ENCODE results near the gene SH3RF3. TPM values are rescaled to one million over a fixed set of nuclear protein-coding genes. Genes with fewer than 3 reads are reported as not detected.

The SH3RF3 gene
- total and polyA plus RNA-seq, 4 donors = 2.9 to 9.7 (median 8.6) TPM

DNA sequence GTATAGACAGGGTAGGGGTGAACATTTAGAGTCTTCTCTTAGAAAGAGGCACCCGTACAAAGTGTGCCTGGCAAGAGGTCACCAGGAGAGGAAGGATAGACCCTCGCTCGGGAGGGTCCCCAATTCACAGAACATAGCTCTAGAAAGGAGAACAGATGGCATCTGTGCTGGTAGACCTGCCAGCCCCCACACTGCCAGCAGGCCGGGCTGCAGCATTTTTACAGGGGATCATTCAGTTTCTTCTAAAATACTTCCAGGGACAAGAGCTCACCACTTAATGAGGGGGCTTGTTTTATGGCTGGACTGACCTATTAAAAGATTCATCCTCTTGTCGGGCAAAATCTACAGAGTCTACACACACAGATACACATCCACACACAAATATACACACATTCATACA is 334.9 kb downstream of the SH3RF3 start:
- TF ChIP-seq, protein P1, sequence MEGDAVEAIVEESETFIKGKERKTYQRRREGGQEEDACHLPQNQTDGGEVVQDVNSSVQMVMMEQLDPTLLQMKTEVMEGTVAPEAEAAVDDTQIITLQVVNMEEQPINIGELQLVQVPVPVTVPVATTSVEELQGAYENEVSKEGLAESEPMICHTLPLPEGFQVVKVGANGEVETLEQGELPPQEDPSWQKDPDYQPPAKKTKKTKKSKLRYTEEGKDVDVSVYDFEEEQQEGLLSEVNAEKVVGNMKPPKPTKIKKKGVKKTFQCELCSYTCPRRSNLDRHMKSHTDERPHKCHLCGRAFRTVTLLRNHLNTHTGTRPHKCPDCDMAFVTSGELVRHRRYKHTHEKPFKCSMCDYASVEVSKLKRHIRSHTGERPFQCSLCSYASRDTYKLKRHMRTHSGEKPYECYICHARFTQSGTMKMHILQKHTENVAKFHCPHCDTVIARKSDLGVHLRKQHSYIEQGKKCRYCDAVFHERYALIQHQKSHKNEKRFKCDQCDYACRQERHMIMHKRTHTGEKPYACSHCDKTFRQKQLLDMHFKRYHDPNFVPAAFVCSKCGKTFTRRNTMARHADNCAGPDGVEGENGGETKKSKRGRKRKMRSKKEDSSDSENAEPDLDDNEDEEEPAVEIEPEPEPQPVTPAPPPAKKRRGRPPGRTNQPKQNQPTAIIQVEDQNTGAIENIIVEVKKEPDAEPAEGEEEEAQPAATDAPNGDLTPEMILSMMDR (IDR thresholded peaks at IDR 0.05; ENCODE audit: control extremely low read depth, extremely low read depth) = no peak
- Histone ChIP-seq H3K4me1 (ENCODE audit: control insufficient read depth in 5 of 5, insufficient read depth in 5 of 5, low read length in 5 of 5) (peaks cover 0 to 6% (median 0%) of the 10 kb centered on the region in 5 donors), H3K27me3 (ENCODE audit: control insufficient read depth in 3 of 3, insufficient read depth in 3 of 3, low read length in 2 of 3) (no peaks in the 10 kb centered on the region), H3K36me3 (ENCODE audit: control insufficient read depth in 4 of 4, insufficient read depth in 4 of 4, low read length in 4 of 4) (peaks cover 0 to 7% (median 0%) of the 10 kb centered on the region in 4 donors), H3K9ac (ENCODE audit: insufficient read depth in 1 of 2, low read length in 2 of 2) (no peak overlapping the region), H3K27ac (ENCODE audit: low read depth in 1 of 2, low read length in 1 of 2) (no peak overlapping the region), H3K9me3 (ENCODE audit: control insufficient read depth in 4 of 4, insufficient read depth in 3 of 4, low read length in 3 of 4) (no peaks in the 10 kb centered on the region), H3K4me3 (no peak overlapping the region)
- WGBS, 2 donors = 94 to 98% methylated on average over 5 of the region's 5 CpGs
- DNase-seq (no peak), ATAC-seq (ENCODE audit: insufficient read depth, low FRiP score) (no peak)

DNA sequence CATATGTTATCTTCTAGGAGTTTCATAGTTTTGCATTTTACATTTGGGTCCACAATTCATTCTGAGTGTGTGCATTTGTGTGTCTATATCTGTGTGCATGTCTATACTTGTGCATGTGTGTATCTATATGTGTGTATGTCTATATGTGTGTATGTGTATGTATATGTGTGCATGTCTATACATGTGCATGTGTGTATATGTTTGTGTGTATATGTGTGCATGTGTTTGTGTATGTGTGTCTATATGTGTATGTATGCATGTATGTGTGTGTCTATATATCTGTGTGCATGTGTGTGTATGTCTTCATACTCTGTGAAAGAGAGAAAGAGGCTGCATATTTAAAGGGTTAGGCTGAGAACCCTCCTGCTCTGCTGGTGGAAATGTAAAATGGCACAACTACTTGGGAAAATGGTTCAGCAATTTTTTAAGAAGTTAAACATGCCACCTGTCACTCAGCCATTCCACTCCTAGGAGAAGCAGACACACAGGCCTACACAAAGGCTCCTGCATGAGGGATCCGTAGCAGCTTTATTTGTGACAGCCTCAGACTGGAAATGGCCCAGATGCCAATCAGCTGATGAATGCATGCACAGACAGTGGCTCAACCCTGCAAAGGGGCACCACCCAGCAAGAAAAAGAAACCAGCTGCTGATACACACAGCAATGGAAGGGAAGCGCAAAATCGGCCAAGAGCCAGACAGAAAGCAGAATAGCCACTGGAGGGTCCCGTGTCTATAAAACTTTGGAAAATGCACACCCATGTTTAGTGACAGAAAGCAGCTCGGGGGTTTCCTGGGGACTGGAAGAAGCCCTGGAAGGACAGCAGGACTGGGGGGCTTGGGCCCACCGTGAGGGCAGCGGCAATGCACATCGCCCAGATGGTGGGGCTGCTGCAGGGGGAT is 337.9 kb downstream of the SH3RF3 start:
- Histone ChIP-seq H3K27me3 (ENCODE audit: control insufficient read depth in 3 of 3, insufficient read depth in 3 of 3, low read length in 2 of 3) (no peaks in the 10 kb centered on the region), H3K9me3 (ENCODE audit: control insufficient read depth in 4 of 4, insufficient read depth in 3 of 4, low read length in 3 of 4) (no peaks in the 10 kb centered on the region), H3K4me3 (no peak overlapping the region), H3K27ac (ENCODE audit: low read depth in 1 of 2, low read length in 1 of 2) (peak overlapping the region in 1 of 2 donors; percentile 41), H3K36me3 (ENCODE audit: control insufficient read depth in 4 of 4, insufficient read depth in 4 of 4, low read length in 4 of 4) (peaks cover 0 to 2% (median 0%) of the 10 kb centered on the region in 4 donors), H3K9ac (ENCODE audit: insufficient read depth in 1 of 2, low read length in 2 of 2) (no peak overlapping the region), H3K4me1 (ENCODE audit: control insufficient read depth in 5 of 5, insufficient read depth in 5 of 5, low read length in 5 of 5) (peaks cover 0 to 6% (median 0%) of the 10 kb centered on the region in 5 donors)
- TF ChIP-seq, protein P1 (IDR thresholded peaks at IDR 0.05; ENCODE audit: control extremely low read depth, extremely low read depth) = no peak
- no peak for DNase-seq
- ATAC-seq (ENCODE audit: insufficient read depth, low FRiP score) = no peak
- WGBS, 2 donors = 81 to 89% methylated on average over 8 of the region's 8 CpGs

DNA sequence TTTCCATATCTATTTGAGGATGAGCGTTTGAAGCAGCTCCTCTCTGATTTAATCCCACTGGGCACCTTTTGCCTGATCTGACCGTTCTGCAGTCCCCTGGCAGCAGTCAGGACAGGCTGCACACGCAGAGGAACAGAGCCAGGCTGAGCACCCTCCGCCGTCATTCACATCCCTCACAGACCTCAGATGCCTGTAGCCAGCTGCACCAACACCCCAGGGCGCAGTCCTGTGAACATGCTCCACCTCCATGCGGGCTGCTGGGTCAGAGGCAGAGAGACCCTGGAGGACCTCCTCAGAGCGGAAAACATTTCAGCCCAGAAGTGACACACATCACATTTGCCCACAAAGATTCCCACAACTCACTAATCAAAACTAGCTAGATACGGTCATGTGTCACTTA is 338.7 kb downstream of the SH3RF3 start:
- Histone ChIP-seq H3K36me3 (ENCODE audit: control insufficient read depth in 4 of 4, insufficient read depth in 4 of 4, low read length in 4 of 4) (peaks cover 0 to 2% (median 0%) of the 10 kb centered on the region in 4 donors), H3K9me3 (ENCODE audit: control insufficient read depth in 4 of 4, insufficient read depth in 3 of 4, low read length in 3 of 4) (no peaks in the 10 kb centered on the region), H3K27ac (ENCODE audit: low read depth in 1 of 2, low read length in 1 of 2) (no peak overlapping the region), H3K27me3 (ENCODE audit: control insufficient read depth in 3 of 3, insufficient read depth in 3 of 3, low read length in 2 of 3) (no peaks in the 10 kb centered on the region), H3K4me1 (ENCODE audit: control insufficient read depth in 5 of 5, insufficient read depth in 5 of 5, low read length in 5 of 5) (peaks cover 0 to 6% (median 0%) of the 10 kb centered on the region in 5 donors), H3K9ac (ENCODE audit: insufficient read depth in 1 of 2, low read length in 2 of 2) (no peak overlapping the region), H3K4me3 (no peak overlapping the region)
- ATAC-seq (ENCODE audit: insufficient read depth, low FRiP score) (no peak), DNase-seq (no peak)
- 91 to 94% methylated on average over 9 of the region's 9 CpGs for whole genome bisulfite sequencing, 2 donors
- TF ChIP-seq, protein P1 (IDR thresholded peaks at IDR 0.05; ENCODE audit: control extremely low read depth, extremely low read depth) = no peak

Measured in lung (tissue), 12 donors.